Upper lobe of left lung (tissue), 4 donors: ENCODE measurements around the gene SLCO3A1.

Experiments
- POLR2A ChIP-seq, 4 donors: fragments of 450-650 bp; IDR thresholded peaks; one replicate each; pipeline ENCODE4 v1.5.1; 2016 to 2017; ENCODE audit warnings: antibody characterized with exemption in 4 of 4, mild to moderate bottlenecking in 2 of 4
- TF ChIP-seq, protein P1 (sequence below), 6 experiments: fragments of 450-650 bp in 4 of 6; fragments of 200-600 bp in 2 of 6; sonication (generic) in 2 of 6; IDR thresholded peaks; one replicate each; pipeline ENCODE4 v1.5.1; 2016 to 2019; ENCODE audit warnings: antibody characterized with exemption in 6 of 6

GRCh38 chr15:92142242-92143232, 289.0 kb downstream of the SLCO3A1 start:
- TF ChIP-seq, protein P1, sequence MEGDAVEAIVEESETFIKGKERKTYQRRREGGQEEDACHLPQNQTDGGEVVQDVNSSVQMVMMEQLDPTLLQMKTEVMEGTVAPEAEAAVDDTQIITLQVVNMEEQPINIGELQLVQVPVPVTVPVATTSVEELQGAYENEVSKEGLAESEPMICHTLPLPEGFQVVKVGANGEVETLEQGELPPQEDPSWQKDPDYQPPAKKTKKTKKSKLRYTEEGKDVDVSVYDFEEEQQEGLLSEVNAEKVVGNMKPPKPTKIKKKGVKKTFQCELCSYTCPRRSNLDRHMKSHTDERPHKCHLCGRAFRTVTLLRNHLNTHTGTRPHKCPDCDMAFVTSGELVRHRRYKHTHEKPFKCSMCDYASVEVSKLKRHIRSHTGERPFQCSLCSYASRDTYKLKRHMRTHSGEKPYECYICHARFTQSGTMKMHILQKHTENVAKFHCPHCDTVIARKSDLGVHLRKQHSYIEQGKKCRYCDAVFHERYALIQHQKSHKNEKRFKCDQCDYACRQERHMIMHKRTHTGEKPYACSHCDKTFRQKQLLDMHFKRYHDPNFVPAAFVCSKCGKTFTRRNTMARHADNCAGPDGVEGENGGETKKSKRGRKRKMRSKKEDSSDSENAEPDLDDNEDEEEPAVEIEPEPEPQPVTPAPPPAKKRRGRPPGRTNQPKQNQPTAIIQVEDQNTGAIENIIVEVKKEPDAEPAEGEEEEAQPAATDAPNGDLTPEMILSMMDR (IDR thresholded peaks at IDR 0.05): no peak
- no peak for TF ChIP-seq POLR2A (IDR thresholded peaks at IDR 0.05)
